ENCODE measurements around the gene ZNF106. TPM values are rescaled to one million over a fixed set of nuclear protein-coding genes. Genes with fewer than 3 reads are reported as not detected.

Gene ZNF106
- total RNA-seq, 2 experiments from 2014 or later, result 52.9 to 62.7 TPM

DNA sequence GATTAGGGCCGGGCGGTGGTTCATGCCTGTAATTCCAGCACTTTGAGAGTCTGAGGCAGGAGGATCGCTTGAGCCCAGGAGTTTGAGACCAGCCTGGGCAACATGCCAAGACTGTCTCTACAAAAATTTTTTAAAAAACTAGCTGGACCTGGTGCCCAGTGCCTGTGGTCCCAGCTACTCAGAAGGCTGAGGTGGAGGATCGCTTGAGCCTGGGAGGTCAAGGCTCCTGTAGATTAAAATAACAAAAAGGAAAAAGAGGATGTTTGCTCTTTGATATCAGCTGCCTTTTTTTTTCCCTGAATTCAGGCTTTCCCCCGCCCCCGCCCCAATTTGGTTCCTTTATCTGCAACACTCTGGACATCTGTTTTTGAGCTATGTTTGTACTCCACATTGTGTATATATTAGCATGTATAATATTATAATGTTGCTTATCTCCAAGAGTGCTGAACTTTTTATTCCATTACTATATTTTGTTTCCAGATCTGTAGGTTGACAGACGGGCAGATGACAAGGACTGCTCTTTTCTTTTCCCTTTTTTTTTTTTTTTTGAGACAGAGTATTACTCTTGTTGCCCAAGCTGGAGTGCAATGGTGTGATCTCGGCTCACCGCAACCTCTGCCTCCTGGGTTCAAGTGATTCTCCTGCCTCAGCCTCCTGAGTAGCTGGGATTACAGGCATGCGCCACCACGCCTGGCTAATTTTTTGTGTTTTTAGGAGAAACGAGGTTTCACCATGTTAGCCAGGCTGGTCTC, 9.1 kb upstream of the ZNF106 start:
- Mint-ChIP-seq H3K4me1 (peaks cover 51% of the 10 kb centered on the region), H3K27me3 (no peaks in the 10 kb centered on the region), H3K9me3 (ENCODE audit: low read depth) (no peaks in the 10 kb centered on the region), H3K27ac (no peak overlapping the region), H3K36me3 (ENCODE audit: low read depth) (peaks cover 7% of the 10 kb centered on the region), H3K4me3 (no peak overlapping the region)
- intact Hi-C loops (cut with DNase I, micrococcal nuclease), result loop anchor here in 1 of 2 experiments (10.0 kb wide), 2 partner anchors 805 to 1095 kb away; partner anchors contain the start of gene NDUFAF1
- ATAC-seq (no peak), DNase-seq (no peak)
- POLR2A ChIA-PET, result interaction anchor here (0.6 to 0.7 kb wide), 4 partner anchors 9 to 120 kb away, joined by 3 to 4 read pairs (median 3); partner anchors contain the start of gene ZNF106
- CTCF ChIA-PET, result interaction anchor here (0.6 kb wide), 1 partner anchor 801 kb away, joined by 3 read pairs; no protein-coding TSS in a partner anchor

DNA sequence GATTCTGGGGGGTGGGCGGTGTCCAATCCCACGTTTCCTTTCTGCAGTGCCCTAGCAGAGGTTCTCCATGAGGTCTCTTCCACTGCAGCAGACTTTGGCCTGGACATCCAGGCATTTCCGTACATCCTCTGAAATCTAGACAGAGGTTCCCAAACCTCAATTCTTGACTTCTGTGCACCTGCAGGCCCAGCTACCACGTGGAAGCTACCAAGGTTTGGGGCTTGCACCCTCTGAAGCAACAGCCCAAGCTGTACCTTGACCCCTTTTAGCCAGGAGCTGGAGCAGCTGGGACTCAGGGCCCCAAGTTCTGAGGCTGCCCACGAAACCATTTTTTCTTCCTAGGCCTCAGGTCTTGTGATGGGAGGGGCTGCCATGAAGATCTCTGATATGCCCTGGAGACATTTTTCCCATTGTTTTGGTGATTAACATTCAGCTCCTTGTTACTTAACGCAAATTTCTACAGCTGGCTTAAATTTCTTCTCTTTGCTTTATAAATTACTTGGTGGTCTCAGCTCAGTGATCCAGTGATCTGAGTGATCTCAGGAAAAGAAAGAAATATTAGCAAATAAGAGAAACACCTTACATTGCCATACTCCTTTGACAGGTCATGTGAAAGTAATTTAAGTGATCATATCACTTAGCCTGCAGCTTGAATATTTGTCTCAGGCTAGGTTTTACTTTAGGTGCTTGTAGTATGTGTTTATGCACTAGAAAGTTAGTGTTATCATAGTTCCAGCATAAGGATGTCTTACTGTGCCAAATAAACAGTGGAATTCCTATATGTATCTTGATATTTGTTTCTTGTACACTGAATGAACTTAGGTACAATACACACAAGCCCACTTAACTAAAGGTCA, 7.5 kb upstream of the ZNF106 start:
- Mint-ChIP-seq H3K27me3 (no peaks in the 10 kb centered on the region), H3K4me1 (peaks cover 65% of the 10 kb centered on the region), H3K4me3 (no peak overlapping the region), H3K27ac (peak overlapping the region; percentile 47), H3K36me3 (ENCODE audit: low read depth) (peaks cover 7% of the 10 kb centered on the region), H3K9me3 (ENCODE audit: low read depth) (no peaks in the 10 kb centered on the region)
- intact Hi-C loops (cut with DNase I, micrococcal nuclease), result loop anchor here in 1 of 2 experiments (10.0 kb wide), 2 partner anchors 804 to 1094 kb away; partner anchors contain the start of gene NDUFAF1
- CTCF ChIA-PET, result interaction anchor here (0.6 kb wide), 1 partner anchor 547 kb away, joined by 4 read pairs; no protein-coding TSS in a partner anchor
- POLR2A ChIA-PET, result interaction anchor here (0.6 kb wide), 1 partner anchor 9 kb away, joined by 3 read pairs; no protein-coding TSS in a partner anchor
- ATAC-seq, result no peak
- no peak for DNase-seq

DNA sequence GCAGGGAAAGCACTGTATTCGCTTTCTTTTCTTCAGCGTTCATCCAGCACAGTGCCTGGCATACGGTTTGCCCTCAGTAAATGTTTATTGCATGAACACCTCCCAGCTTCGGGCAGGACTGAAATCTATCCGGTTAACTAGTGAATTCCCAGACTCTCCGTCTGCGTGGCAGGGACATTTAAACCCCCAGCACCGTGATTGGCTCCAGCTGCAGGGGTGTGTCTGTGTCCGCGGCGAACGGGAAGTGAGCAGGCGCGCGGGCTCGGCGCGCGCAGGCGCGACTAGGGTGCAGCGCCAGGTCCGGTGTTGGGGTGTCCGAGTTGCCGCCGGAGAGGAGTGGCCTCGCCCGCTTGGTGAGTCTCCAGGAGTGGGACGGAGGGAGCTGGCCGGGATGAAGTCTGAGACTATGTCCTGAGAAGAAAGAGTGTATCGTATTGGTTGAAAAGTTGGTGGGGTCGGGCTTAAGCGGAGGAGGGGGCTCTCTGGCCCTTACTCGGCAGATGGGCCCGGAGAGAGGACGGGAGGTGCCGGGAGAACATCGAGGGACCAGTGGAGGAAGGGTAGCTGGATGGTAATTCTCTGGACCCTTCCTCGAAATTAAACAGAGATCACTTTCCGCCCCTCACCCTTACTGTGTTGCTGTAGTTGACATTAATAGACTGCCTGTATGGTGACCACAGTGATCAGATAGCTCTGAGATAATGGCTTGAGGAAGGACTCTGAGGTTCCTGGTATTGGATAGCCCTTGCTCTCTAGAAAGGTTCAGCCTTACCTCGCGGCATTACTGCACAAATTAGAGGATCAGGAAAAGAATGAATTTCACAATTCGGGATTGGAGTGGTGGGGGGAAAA, 4.6 kb upstream of the ZNF106 start, which contains the start of gene SNAP23:
SNAP23 (plus strand) TSS at position 274 of the 852 bp plus-strand sequence. CDS start 16,213 bp downstream, outside the sequence.
- Mint-ChIP-seq H3K27me3 (no peaks in the 10 kb centered on the region), H3K9me3 (ENCODE audit: low read depth) (no peaks in the 10 kb centered on the region), H3K4me1 (peaks cover 68% of the 10 kb centered on the region), H3K4me3 (peak within 1 kb of the TSS; percentile 96), H3K36me3 (ENCODE audit: low read depth) (peaks cover 7% of the 10 kb centered on the region), H3K27ac (peak within 1 kb of the TSS; percentile 97)
- ChIA-PET POLR2A (interaction anchor here (0.8 kb wide), 1 partner anchor 54 kb away, joined by 3 read pairs; no protein-coding TSS in a partner anchor), CTCF (interaction anchor here (0.6 to 1.0 kb wide), 5 partner anchors 8 to 431 kb away, joined by 3 read pairs; no protein-coding TSS in a partner anchor)
- intact Hi-C loops (cut with DNase I, micrococcal nuclease), result loop anchor here in 1 of 2 experiments (1.0 to 10.0 kb wide), 7 partner anchors 53 to 1091 kb away; partner anchors contain the start of genes EHD4, GANC, HAUS2 and LRRC57
- ATAC-seq (peak; percentile 95), DNase-seq (peak; percentile 89)

DNA sequence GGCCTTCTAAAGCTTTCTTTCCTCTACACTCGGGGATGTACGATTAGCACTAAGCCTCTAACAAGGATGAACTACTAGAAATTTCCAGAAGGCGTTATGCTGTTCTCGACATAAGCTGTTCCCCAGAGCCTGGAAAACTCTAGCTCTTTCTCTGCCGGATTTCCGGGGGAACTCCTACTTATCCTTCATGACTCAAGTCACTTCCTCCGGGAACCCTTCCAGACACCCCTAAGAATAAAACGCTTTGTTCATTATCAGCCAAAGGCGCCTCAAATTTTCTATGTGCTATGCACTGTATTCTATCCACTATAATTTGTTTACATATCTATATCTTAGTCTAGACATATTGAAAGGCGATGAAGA, 4.0 kb upstream of the ZNF106 start:
- Mint-ChIP-seq H3K4me3 (peak overlapping the region; percentile 96), H3K36me3 (ENCODE audit: low read depth) (peaks cover 5% of the 10 kb centered on the region), H3K9me3 (ENCODE audit: low read depth) (no peaks in the 10 kb centered on the region), H3K27me3 (no peaks in the 10 kb centered on the region), H3K27ac (peak overlapping the region; percentile 97), H3K4me1 (peaks cover 61% of the 10 kb centered on the region)
- ChIA-PET CTCF (interaction anchor here (0.6 to 1.0 kb wide), 4 partner anchors 9 to 431 kb away, joined by 3 read pairs; no protein-coding TSS in a partner anchor), POLR2A (no interaction called here)
- ATAC-seq (no peak), DNase-seq (no peak)
- intact Hi-C loops (cut with DNase I, micrococcal nuclease), result loop anchor here in 1 of 2 experiments (1.0 to 10.0 kb wide), 8 partner anchors 53 to 1090 kb away; partner anchors contain the start of genes EHD4, GANC, HAUS2 and LRRC57

GRCh38 chr15:42493679-42494078, 2.7 kb upstream of the ZNF106 start:
- H3K9me3 Mint-ChIP-seq (ENCODE audit: low read depth), result no peaks in the 10 kb centered on the region
- H3K4me1 Mint-ChIP-seq, result peaks cover 61% of the 10 kb centered on the region
- ChIA-PET CTCF (interaction anchor here (0.6 kb wide), 1 partner anchor 8 kb away, joined by 3 read pairs; no protein-coding TSS in a partner anchor), POLR2A (no interaction called here)
- no peaks in the 10 kb centered on the region for H3K27me3 Mint-ChIP-seq
- DNase-seq (no peak), ATAC-seq (no peak)
- intact Hi-C loops (cut with DNase I, micrococcal nuclease), result loop anchor here in 1 of 2 experiments (2.0 to 10.0 kb wide), 5 partner anchors 159 to 1089 kb away; partner anchors contain the start of genes EHD4, NDUFAF1 and TTBK2
- peak overlapping the region; percentile 2 for H3K4me3 Mint-ChIP-seq
- peak overlapping the region; percentile 59 for H3K27ac Mint-ChIP-seq
- H3K36me3 Mint-ChIP-seq (ENCODE audit: low read depth), result peaks cover 7% of the 10 kb centered on the region

DNA sequence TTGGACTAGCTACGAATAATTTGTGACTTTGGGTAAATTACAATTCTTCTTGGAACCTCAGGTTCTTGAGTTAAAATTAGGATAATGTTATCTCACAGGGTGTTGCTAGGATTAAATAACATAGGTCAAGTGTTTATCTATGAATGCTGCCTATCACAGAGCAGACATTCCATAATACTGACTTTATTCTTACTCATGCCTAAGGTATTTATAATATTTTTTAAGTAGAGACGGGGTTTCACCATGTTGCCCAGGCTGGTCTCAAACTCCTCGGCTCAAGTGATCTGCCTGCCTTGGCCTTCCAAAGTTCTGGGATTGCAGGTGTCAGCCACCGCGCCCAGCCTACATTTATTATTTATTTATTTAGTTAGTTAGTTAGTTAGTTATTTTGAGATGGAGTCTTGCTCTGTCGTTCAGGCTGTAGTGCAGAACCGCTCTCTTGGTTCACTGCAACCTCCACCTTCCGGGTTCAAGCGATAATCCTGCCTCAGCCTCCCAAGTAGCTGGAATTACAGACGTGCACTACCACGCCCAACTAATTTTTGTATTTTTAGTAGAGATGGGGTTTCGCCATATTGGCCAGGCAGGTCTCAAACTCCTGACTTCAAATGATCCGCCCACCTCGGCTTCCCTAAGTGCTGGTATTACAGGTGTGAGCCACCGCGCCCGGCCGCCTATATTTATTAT, 741 bp upstream of the ZNF106 start:
- ChIA-PET CTCF (interaction anchor here (0.5 to 1.3 kb wide), 4 partner anchors 11 to 157 kb away, joined by 3 to 5 read pairs (median 4); no protein-coding TSS in a partner anchor), POLR2A (interaction anchor here (0.6 to 1.0 kb wide), 2 partner anchors 84 to 361 kb away, joined by 3 to 6 read pairs; partner anchors contain the start of gene STARD9)
- ATAC-seq (no peak), DNase-seq (no peak)
- intact Hi-C loops (cut with DNase I, micrococcal nuclease), result loop anchor here (1.0 to 10.0 kb wide), 10 partner anchors 57 to 1087 kb away; partner anchors contain the start of genes HAUS2 (in 2 of the 2), LRRC57 (in 2 of the 2), CDAN1 (in 1 of the 2) and GANC (in 1 of the 2)
- Mint-ChIP-seq H3K27me3 (no peaks in the 10 kb centered on the region), H3K27ac (peak overlapping the region; percentile 89), H3K9me3 (ENCODE audit: low read depth) (no peaks in the 10 kb centered on the region), H3K4me3 (peak overlapping the region; percentile 81), H3K4me1 (peaks cover 55% of the 10 kb centered on the region), H3K36me3 (ENCODE audit: low read depth) (peaks cover 10% of the 10 kb centered on the region)

DNA sequence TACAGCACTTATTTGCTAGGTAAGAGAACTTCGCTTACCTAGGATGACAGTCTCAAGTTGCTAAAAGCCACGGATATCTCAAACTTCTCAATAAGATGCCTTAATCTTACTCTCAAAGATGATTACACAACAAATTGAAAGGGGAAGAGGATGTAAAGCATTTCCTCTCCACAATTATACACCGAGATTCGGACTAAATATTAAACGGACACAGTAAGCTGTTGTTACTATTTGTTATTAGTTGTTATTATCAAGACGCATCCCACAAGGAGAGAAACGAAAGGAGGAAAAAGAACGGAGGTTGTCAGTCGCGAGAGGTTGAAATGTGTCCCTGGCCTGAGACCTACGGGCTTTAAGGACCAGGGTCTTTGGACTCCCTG, 660 bp downstream of the ZNF106 start:
- Mint-ChIP-seq H3K27me3 (no peaks in the 10 kb centered on the region), H3K9me3 (ENCODE audit: low read depth) (no peaks in the 10 kb centered on the region), H3K27ac (peak overlapping the region; percentile 89), H3K36me3 (ENCODE audit: low read depth) (peaks cover 6% of the 10 kb centered on the region), H3K4me3 (peak overlapping the region; percentile 81), H3K4me1 (peaks cover 42% of the 10 kb centered on the region)
- ChIA-PET POLR2A (no interaction called here), CTCF (interaction anchor here (0.6 to 1.5 kb wide), 3 partner anchors 57 to 77 kb away, joined by 3 to 4 read pairs (median 3); no protein-coding TSS in a partner anchor)
- intact Hi-C loops (cut with DNase I, micrococcal nuclease), result loop anchor here (2.0 to 10.0 kb wide), 7 partner anchors 59 to 1085 kb away; partner anchors contain the start of genes CDAN1 (in 1 of the 2), HAUS2 (in 1 of the 2), LRRC57 (in 1 of the 2) and NDUFAF1 (in 1 of the 2)
- DNase-seq (no peak), ATAC-seq (no peak)

- DNase-seq (no peak), ATAC-seq (no peak)
- ChIA-PET POLR2A (no interaction called here), CTCF (interaction anchor here (1.0 kb wide), 1 partner anchor 7 kb away, joined by 3 read pairs; no protein-coding TSS in a partner anchor)
- H3K36me3 Mint-ChIP-seq (ENCODE audit: low read depth), result peaks cover 18% of the 10 kb centered on the region
- H3K4me1 Mint-ChIP-seq, result peaks cover 20% of the 10 kb centered on the region
- intact Hi-C loops (cut with DNase I, micrococcal nuclease), result no loop called here
- H3K9me3 Mint-ChIP-seq (ENCODE audit: low read depth), result peaks cover 2% of the 10 kb centered on the region
- no peak overlapping the region for H3K27ac Mint-ChIP-seq
- no peaks in the 10 kb centered on the region for H3K27me3 Mint-ChIP-seq
- no peak overlapping the region for H3K4me3 Mint-ChIP-seq
These were observed 7.3 kb downstream of the ZNF106 start for GRCh38 chr15:42483677-42484076.

DNA sequence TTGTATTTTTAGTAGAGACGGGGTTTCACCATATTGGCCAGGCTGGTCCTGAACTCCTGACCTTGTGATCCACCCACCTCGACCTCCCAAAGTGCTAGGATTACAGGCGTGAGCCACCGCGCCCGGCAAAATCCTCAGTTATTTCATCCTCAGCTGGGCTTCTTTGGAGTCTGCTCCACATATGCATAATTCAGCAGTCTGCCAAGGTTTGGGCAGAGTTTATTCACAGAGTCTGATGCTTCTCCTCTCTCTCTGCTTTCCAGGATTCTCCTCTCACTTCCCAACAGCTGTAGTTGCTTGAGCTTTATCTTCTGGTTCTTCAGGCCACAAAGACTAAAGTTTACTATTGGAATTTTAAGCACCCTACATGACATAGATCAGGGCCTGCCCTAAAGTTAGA, 8.2 kb downstream of the ZNF106 start:
- Mint-ChIP-seq H3K27ac (no peak overlapping the region), H3K36me3 (ENCODE audit: low read depth) (peaks cover 17% of the 10 kb centered on the region), H3K4me3 (no peak overlapping the region), H3K9me3 (ENCODE audit: low read depth) (peaks cover 2% of the 10 kb centered on the region), H3K4me1 (peaks cover 15% of the 10 kb centered on the region), H3K27me3 (no peaks in the 10 kb centered on the region)
- DNase-seq (no peak), ATAC-seq (no peak)
- intact Hi-C loops (cut with DNase I, micrococcal nuclease), result no loop called here
- CTCF ChIA-PET, result interaction anchor here (0.6 to 0.8 kb wide), 3 partner anchors 11 to 86 kb away, joined by 3 read pairs; no protein-coding TSS in a partner anchor
- POLR2A ChIA-PET, result no interaction called here

All from activated CD4-positive, alpha-beta T cell treated with anti-CD3 and anti-CD28 coated beads for 36 hours (primary cell).